GM19351 (cell line): ENCODE results near the gene ARHGEF12.
A peak's percentile ranks its signal among the peaks of the same experiment; 100 is the strongest.

ENCODE experiments used
- ATAC-seq: cut with Tn5 transposase; IDR thresholded peaks from one replicate; pipeline ENCODE4 v1.9.1; 2021; ENCODE audit warnings: mild to moderate bottlenecking, moderate library complexity; ENCODE audit not compliant: unreplicated experiment

ARHGEF12 gene

GRCh38 chr11:120340529-120340928 is 4.3 kb downstream of the ARHGEF12 start:
- no peak for ATAC-seq

DNA sequence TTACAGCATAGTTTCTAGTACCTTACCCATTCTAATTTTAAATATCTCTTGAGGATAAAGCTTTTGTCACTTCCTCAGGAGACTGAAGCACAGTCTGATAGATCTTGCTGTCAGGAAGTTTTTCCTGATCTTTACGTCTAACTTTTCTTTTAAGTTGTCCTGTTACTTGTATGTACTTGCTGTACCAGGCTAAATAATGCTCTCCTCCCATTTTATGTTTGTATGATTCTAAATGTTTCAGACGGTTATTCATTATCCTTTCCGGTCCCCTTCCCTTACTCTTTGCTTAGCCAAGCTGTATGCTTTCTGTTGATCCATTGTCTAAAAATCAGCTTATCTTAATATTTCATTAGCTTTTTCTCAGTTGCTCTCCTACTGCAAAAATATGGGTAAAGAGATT is 6.0 kb downstream of the ARHGEF12 start:
- ATAC-seq: no peak

DNA sequence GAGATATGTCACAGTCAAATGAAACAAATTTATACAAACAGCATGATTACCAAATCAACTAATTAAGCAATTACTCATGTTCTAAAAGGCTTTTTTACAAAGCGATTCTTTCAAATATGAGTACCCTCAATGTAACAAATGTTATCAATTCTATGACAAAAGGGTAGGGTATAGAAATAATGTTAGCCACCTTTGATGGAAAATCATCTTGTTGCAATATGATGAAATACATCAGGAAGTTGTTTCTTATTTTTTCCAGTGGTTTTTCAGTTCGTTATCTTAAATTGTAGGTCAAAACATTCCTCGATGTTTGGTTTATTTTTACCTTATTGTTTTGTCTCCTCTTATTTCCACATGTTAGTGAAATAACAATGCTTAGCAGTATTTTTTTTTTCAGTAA is 6.5 kb downstream of the ARHGEF12 start:
- no peak for ATAC-seq

- peak; percentile 65 for ATAC-seq
Measured at GRCh38 chr11:120343429-120343828, 7.2 kb downstream of the ARHGEF12 start.

DNA sequence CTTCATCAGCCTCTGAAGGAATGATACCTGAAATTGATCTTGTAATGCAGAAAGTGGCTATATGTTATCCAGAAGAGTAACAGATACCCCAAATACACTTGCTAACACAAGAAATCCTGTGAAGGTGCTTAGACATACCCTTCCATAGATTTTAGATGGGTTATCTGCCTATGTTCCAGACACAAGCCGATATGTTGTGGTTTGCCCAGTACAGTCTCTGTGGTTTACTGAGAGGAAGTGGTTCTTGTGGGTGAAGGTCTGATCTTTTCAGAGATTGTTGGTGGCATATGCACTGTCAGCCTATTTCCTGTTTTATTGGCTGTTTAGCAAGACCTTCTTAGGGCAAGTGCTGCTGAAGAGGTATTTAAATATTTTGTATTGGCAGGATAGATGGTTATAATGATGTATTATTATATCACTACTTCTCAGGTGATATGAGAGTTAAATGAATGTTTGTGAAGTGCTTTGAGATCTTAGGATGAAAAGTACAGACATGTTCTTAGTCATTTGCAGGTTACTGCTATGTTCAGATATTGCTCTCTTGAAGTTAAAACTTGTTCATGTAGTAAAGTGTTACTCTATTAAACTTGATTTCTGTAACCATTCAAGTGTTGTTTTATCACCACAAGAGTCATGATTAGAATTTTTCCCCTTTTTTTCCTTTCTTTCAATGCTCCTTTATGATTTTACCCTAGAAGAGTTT is 8.2 kb downstream of the ARHGEF12 start:
- ATAC-seq: peak; percentile 73

- ATAC-seq: no peak
Measured at GRCh38 chr11:120346233-120346632, 10.0 kb downstream of the ARHGEF12 start.

DNA sequence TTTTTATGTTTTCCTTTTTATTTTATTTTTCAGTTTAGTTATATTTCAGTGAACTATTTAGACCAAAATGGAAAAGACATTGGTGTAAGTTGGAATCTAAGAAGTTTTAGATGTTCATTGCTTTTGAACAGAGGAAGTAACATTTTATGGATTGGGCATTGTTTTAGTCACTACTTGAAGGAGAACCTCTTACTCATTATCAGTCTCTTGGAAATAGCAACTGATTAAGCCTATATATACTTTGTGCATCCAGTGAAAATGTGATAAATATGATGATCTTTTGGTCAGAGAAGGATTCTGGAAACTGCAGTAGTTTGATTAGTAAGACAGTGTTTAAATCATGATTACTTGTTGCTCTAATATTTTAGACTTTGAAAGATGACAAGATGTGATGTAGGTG is 14.4 kb downstream of the ARHGEF12 start:
- ATAC-seq: no peak

GRCh38 chr11:120352405-120352804 is 16.2 kb downstream of the ARHGEF12 start:
- ATAC-seq: no peak

GRCh38 chr11:120354068-120354467 is 17.9 kb downstream of the ARHGEF12 start:
- no peak for ATAC-seq

DNA sequence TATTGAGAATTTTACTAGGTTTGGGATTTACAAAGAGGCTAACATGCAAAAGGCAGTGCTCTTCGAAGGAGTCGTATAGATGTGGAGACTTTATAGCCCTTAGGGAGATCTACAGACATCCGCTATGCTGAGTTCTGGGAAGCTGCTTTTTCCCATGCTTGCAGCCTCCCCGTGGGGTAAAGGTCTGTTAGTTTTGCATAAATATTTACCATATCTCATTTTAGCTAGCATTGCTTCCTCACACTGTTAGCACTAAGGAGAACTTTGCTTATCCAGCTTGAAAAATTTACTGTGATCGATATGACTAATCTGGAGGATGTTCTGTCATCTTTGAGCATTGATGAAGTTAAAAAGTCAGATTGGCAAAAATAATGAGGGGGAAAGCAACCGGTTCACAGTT is 18.6 kb downstream of the ARHGEF12 start:
- no peak for ATAC-seq

DNA sequence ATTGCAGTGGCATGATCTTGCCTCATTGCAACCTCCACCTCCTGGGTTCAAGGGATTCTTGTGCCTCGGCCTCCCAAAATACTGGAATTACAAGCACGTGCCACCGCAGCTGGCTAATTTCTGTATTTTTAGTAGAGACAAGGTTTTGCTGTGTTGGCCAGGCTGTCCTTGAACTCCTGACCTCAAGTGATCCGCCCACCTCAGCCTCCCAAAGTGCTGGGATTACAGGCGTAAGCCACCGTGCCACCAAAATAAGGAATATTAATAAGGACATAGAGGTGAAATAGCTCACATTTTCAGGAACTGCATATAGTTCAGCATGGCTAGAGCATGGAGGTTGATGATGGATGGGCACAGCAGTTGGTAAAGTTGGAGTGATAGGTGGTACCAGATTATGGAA is 21.4 kb downstream of the ARHGEF12 start:
- no peak for ATAC-seq

DNA sequence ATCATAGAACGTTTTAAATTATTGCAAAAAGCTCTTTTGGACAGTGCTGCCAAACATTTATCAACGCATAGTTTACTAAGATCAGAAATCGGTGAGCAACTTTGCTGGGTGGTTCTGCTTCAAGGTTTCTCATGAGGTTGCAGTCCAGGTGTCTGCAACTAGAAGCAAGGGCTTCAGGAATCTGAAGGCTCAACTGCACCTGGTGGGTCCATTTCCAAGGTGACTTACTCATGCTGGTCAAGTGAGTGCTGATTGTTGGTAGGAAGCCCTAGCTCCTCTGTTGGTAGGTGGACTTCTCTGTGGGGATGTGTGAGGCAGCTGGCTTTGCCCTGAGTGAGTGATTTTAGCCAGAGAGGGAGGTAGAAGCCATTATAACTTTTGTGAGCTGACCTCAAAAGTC is 22.5 kb downstream of the ARHGEF12 start:
- ATAC-seq: no peak

DNA sequence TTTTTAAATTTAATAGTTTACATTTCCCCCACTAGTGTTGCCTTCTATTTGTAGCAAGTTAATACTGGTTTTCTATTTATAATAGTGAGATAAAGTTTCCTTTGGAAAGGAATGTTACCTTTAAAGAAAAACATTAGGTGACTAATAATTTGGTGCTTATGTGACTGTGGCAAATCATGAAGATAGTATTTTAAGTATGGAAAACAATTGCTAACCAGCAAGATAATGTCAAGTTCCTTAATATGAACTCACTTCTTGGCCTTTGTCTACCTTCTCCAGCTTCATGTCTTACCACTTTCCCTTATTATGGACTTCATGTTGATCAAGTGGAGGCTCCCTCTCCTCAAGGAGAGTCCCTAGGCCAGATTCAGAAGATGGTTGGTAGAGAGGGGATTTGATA is 27.2 kb downstream of the ARHGEF12 start:
- no peak for ATAC-seq

DNA sequence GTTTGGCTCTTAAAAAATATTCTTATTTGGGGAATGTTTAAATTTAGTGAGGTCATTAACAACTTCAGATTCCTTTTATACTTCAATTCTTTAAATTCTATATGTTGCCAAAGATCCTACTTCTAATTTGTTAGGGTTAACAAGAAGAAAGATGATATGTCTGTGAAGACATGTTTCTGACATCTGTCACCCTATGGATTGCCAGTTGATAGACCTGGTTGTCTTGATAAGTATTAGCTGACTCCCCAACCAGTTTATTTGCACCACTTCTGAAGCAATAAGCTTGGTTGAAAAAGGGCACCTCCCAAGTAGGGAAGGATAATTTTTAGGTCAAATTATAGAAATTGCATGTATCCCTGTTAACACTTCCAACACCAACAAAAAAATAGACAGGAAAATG is 29.3 kb downstream of the ARHGEF12 start:
- no peak for ATAC-seq

- no peak for ATAC-seq
Measured at GRCh38 chr11:120372296-120372695, 36.1 kb downstream of the ARHGEF12 start.

- ATAC-seq: no peak
Measured at GRCh38 chr11:120375076-120375475, 38.9 kb downstream of the ARHGEF12 start.

GRCh38 chr11:120376547-120377182 is 40.5 kb downstream of the ARHGEF12 start:
- ATAC-seq: no peak

DNA sequence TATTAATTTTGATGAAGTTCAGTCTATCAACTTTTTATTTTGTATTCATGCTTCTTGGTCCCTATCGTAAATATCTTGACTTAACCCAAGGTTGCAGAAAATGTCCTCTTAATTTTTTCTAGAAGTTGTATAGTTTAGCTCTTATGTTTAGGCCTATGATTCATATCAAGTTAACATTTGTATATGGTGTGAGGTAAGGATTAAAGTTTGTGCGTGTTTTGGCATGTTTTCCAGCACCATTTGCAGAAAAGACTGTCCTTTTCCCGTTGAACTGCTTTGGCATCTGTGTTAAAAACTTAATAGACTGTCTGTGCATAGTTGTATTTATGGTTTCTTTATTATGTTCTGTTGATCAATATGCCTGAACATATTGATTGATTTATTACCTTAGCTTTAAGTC is 42.3 kb downstream of the ARHGEF12 start:
- ATAC-seq: no peak

GRCh38 chr11:120381401-120381800 is 45.2 kb downstream of the ARHGEF12 start:
- ATAC-seq: no peak

- ATAC-seq: no peak
Measured at GRCh38 chr11:120383518-120384155, 47.4 kb downstream of the ARHGEF12 start.

GRCh38 chr11:120384476-120384875 is 48.3 kb downstream of the ARHGEF12 start:
- ATAC-seq: no peak

- ATAC-seq: no peak
Measured at GRCh38 chr11:120385110-120385509, 48.9 kb downstream of the ARHGEF12 start.
